ENCODE measurements around the gene ZNF804B. TPM values are rescaled to one million over a fixed set of nuclear protein-coding genes. Genes with fewer than 3 reads are reported as not detected.

Gene ZNF804B
- total RNA-seq, 1 donor from 2014 or later, result not detected

DNA sequence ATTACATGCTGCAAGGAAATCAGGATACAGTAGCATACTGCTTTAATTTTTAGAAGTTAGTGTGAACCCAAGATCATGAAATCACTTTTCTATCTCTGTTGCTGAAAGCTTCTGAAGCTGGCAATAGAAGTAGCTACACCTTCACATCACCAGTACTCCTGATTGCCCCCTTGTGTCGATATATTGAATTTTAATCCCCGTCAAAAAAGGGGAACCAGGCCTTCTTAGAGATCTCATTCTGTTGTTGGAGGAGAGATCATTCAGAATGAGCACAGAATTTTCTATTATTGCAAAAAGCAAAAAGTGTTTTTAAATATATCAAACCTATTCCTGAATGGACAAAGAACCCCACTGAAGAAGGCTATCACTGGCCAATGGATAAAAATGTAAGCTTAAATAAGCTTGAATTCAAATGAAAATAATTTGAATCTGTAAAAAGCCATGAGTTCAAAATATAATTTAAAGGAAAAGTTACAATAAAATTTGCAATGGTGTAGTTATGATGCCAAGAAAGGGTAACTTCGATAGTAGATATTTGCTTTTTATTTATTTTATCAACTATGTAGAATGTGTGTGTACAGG lies 75.7 kb downstream of the ZNF804B start:
- intact Hi-C loops (cut with micrococcal nuclease), result loop anchor here (1.0 kb wide), 2 partner anchors 592 to 788 kb away; no protein-coding TSS in a partner anchor

DNA sequence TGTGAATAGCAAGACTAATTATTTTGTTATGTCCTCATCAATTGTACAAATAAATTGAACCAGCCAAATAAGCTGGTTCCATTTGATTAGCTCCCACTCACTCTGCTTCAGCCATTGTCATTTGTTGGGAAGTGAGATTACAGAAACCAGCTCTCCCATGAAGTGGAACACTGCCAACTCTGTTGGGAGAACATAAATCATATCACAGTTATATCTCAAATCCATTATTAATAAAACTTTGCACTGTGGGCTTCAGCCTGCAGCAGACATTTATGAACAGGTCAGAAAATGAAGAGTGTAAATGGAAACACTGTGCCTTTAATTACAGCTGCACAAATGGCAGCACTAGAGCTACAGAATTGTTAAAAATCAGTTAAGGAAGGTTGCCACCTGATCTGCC lies 82.7 kb downstream of the ZNF804B start:
- intact Hi-C loops (cut with micrococcal nuclease), result no loop called here

DNA sequence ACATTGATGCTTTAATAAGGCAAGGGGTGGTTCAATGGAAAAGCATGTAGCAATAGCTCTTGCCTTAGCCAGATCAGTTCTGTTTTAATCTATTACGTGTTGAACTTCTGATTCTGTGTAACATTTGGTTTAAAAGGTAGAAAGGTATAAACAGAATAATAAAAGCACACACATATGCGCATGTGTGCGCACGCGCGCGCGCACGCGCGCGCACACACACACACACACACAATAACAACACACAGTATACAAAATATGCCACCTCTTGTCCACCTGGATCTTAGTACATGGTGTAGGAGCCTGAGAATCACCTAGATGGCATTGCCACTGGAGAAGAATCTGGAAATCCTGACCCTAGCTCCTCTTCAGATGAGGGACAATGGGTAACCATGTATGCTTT lies 85.6 kb downstream of the ZNF804B start:
- intact Hi-C loops (cut with micrococcal nuclease), result no loop called here

DNA sequence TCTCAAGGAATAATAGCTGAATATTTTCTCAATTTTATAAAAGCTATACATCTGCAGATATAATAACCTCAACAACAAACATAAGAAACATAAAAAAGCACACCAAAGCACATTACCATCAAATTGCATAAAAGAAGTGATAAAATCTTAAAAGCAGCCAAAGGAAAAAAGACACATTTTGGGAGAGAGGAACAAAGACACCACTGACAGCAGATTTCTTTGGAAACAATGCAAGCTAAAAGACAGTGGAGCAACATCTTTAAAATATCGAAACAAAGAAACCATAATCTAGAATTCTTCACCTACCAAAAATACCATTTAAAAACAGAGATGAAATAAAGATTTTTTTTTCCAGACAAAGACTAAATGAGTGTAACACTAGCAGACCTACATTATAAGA lies 91.7 kb downstream of the ZNF804B start:
- intact Hi-C loops (cut with micrococcal nuclease), result no loop called here

DNA sequence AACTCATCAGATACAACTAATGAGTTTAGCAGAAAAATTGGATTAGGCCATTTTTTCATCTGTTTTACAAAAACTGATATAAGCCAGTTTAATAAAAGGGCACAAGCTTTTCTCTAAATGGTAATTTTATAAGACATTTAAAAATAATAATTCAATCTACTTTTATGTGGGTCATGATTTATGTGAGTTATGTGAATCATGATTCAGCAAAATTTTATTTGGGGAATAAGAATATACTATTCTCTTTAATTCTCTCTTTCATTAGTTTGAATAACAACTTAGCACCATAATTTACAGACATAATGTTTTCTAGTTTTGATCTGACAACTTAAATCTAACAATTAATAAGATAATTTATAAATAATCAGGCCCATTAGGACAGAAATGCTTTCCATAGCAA lies 99.8 kb downstream of the ZNF804B start:
- intact Hi-C loops (cut with micrococcal nuclease), result no loop called here

DNA sequence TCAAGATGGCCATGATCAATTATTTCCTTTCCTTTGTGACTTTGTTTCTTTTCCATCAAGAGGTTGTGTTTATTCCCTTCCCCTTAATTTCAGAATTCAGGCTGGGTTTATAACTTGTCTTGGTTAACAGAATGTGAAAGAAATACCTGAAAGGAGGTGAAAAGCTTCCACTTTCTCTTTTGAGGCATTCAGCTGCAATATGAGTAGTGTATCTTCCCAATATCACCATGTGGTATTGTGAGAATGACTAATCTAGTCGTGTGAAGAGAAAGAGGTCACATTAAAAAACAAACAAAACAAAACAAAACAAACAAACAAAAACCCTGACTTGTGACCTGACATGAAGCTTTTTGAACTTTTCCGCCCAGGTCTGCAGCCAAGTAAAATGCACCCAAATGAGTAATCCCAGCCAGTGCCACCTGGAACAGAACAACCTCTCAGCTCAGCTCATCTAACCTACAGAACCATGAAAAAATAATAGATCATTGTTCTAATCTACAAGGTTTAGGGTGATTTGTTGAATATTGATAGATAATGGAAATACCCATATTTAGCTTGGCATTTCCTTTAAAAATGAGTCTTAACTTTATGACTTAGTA lies 106.9 kb downstream of the ZNF804B start:
- intact Hi-C loops (cut with micrococcal nuclease), result no loop called here

DNA sequence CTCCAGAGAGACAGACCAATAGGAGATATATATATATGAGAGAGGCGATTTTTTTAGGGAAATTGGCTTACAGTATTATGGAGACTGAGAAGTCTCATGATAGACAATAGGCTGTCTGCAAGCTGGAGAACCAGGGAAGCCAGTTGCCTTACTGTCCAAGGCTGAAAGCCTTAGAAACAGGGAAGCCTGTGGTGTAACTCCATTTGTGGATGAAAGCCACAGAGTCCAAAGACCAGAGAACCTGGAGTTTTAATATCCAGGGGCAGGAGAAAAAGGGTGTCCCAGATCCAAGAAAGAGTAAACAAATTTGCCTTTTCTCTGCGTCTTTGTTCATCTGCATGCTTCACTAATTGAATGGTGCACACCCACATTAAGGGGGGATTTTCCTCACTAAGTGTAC lies 107.7 kb downstream of the ZNF804B start:
- intact Hi-C loops (cut with micrococcal nuclease), result no loop called here

DNA sequence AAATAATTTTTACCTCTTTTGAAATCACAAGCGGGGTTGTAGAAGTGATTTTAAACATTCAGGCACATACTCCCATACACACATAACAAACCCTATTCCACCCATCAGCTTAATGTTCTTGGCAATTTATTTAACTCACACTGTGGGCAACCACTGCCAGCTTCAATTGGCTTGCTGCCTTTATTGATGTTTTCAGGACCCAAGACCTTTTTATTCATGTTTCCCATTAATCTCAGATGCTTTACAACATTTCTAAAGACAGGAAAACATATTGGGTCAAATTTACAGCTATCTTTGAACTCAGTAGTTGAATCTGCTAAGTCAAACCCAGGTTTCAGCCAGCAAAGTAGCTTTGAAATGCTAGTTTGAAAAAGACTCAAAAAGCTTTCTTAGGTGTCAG lies 109.0 kb downstream of the ZNF804B start:
- intact Hi-C loops (cut with micrococcal nuclease), result no loop called here

DNA sequence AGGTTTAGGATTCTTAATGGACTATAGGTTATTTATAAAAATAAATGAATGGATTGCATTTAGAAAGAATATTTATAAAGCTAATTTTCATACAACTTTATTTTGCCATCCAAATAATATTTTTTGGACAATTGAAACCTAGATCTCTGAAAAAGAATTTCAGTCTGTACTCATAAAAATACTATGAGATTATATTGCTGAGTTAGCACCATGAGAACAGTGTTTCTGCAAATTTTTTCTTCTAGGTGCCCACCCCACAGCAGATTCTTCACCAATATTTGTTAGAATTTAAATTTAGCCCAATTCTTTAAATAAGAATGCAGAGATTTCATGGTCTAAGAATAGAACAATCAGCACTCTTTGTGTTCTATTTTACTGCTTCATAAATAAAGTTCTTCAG lies 121.6 kb downstream of the ZNF804B start:
- intact Hi-C loops (cut with micrococcal nuclease), result no loop called here

DNA sequence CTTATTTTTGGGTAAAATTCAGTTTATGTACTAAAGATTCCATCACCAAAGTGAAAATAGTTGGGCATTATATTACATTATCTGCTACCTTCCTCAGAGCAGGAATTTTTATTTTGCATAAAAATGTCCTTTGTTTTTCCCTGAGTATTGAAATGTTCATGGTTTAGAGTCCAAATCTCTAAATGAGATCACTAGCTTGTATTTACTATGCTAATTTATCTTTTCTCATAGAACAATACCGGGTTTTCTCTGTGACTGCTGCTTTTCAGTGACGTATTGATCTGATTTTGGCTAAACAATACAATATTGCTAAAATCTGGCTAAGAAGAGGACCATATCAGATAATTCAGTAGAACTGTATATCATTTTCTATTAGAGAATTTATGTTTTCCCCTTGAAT lies 125.6 kb downstream of the ZNF804B start:
- intact Hi-C loops (cut with micrococcal nuclease), result no loop called here

DNA sequence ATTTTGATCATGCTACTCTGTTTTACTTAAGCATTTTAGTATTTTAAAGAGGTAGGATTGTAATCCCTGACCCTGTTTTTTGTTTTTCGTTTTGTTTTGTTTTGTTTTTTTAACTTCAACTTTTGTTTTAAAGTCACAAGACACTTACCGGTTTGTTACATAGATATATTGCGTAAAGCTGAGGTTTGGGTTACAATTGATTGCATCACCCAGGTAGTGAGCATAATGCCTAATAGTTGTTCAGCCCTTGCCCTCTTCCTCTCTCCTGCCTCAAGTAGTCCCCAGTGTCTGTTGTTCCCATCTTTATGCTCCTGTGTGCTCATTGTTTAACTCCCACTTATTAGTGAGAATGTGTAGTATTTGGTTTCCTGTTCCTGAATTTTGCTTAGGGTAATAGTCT lies 129.2 kb downstream of the ZNF804B start:
- intact Hi-C loops (cut with micrococcal nuclease), result no loop called here

DNA sequence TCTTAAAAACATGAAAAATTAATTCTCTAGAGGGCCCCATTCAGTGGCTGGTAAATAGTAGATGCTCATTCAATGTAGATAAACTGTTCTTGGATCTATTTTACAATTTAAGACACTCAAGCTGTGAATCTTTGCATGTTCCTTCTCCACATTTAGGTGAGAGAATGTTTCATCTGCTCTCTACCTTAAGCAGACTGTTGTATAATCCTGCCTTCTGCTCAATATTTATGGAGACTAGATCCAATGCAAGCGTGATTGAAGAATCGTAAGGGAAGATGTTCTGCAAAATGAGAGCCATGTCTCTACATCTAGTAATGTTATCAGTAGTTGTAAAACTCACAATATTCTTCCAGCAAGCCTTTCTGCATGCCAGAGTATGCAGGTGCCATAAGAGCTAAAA lies 151.0 kb downstream of the ZNF804B start:
- intact Hi-C loops (cut with micrococcal nuclease), result no loop called here

DNA sequence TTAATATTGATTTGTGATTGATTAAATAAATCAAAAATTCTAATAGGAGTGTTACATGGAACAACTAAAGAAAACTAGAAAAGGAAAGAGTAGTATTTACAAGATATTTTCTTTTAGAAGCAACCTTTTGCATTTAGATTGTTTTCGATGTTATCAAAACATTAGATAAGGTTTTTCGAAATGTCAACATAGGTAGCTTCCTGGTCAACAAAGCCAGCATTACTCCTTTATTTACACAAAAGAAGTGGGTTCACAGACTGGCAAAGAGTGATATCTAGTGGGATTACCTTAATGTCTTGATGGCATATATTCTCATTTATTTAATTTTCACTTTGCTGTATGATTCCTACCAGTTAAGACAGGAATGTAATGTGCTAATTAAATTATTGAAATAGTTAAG lies 153.4 kb downstream of the ZNF804B start:
- intact Hi-C loops (cut with micrococcal nuclease), result no loop called here

DNA sequence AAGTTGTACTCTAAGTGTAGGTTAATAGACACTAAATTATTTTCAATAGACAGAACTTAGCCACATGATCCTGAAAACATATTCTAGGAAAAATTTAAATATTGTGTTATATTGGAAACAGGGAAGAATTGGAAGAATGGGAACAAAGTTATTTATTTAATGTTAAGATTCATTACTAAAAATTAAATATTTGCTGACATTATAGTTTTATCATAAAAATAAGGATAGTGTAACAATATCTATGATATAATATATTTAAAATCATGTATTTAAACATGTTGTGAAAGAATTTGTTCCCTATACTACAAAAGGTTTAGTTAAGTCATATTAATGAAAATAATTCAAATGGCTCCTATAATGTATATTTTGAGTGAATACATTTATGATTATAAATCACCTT lies 156.1 kb downstream of the ZNF804B start:
- intact Hi-C loops (cut with micrococcal nuclease), result no loop called here

DNA sequence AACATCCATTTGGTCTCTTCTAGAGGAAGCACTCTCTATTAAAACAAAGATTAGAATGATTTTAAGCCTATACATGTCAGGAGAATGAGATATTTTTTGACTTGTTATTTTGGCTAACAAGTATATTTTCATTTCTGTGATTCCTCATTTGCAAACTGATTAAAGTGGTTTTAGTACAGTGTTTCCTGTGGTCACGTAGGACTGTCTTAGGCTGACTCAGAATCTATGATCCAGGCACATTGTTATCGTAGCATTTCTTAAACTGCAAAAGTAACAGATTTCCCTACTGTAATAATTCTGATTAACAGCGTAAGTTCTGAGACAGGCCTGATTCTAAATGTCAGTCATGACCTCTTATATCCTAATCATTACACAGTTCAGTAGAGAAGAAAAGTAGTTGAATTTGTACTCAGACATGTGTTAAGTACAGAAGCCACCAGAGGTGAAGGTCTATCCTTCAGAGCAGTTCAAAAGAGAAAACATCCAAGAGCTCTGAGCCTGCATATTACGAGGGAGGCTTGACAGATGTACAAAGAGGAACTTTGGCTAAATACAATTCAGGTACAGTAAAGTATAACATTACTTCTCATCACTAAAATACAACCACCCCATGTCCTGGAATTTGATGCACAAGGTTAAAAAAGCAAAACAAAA lies 160.1 kb downstream of the ZNF804B start:
- intact Hi-C loops (cut with micrococcal nuclease), result no loop called here

DNA sequence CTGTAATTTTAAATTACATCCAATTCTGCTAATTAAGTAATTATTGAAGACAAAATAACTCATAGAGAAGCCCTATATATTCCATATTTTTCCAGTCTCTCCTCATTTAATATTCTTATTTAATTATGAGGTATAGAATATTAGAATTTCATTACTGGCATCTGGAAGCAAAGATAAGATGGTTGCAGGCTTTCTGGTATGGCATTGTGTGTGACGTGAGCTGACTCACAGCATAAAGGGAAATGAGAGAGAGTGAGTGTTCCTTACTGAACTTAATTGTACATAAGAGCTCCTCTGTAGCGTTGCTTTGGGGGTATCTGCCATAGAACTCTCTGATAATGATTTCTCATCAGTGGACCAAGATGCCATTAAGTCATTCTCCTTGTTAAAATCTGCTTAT lies 163.4 kb downstream of the ZNF804B start:
- intact Hi-C loops (cut with micrococcal nuclease), result no loop called here

DNA sequence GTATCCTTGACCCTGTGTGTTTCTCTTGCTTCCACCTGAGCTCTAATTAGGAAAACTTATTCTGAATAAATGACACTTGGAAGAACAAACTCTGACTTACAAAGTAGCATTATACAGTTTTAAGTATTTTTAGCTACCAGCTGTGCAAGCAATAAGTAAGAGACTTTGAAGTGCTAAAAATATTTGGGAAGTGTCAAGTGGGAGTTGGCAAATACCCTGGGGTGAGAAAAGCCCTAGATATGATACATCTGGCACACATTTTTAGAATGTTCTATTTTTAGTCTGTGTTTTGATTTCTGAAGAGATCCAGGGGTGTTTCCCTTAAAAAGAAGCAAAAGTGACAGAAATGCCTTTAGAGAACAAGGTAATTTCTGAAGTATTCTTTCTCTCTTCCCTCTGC lies 168.8 kb downstream of the ZNF804B start:
- intact Hi-C loops (cut with micrococcal nuclease), result no loop called here

DNA sequence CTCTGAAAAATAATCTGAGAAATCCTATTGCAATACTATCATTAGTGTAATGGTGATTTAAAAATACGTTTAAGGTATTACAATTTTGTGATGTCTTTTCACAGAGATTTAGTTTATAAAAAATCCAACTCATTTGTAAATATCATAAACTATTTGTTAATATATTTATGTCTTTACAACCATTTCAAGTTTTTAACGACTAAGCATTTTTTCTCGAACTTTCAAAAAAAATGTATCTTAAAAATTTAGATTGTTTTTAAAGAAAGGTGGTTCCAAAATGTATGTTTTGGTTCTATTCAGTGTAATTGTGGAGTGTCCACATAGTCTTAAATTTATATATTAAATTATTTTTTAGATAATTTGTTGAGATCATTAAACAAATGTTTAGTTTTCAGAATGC lies 170.2 kb downstream of the ZNF804B start:
- intact Hi-C loops (cut with micrococcal nuclease), result no loop called here

DNA sequence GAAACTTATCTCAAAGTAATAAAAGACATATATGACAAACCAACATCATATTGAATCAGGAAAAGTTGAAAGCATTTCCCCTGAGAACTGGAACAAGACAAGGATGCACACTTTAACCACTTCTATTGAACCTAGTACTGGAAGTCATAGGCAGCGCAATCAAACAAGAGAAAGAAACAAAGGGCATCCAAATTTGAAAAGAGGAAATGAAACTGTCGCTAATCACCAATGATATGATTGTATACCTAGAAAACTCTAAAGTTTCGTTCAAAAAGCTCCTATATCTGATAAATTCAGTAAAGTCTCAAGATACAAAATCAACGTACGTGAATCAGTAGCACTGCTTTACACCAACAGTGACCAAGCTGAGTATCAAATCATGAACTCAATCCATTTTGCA lies 173.8 kb downstream of the ZNF804B start:
- intact Hi-C loops (cut with micrococcal nuclease), result no loop called here

DNA sequence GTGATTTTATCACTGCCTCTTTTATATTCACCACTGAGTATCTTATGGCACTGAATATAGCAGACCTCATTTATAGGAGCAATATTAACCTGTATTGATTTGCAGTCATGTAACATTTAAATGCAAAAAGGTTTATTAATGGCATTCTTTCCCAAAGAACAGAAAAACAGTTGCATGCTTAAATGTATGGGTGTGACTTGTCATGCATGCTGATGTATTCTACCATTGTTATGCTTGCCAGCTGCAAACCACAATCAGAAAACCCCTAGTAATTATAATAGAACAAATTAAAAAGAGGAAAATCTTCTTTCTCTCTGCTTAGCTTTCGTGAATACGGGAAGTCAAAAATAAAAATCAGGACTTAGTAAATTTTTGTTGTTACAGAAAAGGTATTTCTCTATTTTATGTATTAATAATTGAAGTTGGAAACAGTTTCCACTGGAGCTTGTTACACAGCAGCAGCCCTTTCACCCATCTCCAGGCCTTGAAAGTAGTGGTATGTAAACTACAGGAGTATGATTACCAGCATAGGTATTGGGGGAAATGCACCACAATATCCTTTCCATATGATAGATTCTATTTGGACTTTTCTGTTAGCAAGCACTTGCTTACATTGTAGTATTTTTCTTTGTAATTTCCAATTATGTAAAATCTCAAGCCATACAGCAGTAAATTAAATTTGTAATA lies 183.5 kb downstream of the ZNF804B start:
- intact Hi-C loops (cut with micrococcal nuclease), result no loop called here

DNA sequence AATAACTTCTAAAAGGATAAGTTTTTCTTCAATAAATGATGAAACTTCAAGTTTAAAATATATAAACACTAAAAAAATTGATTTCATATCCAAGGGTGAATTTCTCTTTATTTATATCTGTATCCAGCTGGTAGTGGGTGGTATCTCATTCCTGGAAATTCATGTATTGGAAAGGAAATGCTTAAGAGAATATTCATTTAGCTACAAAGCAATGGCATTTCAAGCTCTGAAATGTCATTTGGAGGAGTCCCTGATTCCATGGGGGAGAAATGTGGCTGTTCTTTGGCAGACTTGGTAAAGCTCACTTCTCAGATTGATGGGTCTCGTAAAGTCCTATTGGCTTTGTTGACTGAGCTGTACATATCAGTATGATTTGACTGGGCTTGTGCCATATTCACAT lies 192.3 kb downstream of the ZNF804B start:
- intact Hi-C loops (cut with micrococcal nuclease), result no loop called here

DNA sequence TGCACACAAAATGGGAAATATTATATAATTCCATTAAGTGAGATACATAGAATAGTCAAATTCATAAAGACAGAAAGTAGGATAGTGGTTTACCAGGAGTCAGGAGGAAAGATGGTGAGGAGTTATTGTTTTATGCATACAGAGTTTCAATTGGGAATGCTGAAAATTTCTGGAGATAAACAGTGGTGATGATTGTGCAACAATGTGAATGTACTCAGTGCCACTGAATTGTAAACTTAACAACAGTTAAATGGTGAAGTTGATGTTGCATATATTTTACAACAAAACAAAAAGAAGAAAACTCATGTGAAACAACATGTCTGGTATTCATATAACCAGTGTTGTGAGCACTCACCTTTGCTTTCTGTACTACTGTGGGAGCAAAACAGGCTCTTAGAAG lies 204.9 kb downstream of the ZNF804B start:
- intact Hi-C loops (cut with micrococcal nuclease), result loop anchor here (5.0 kb wide), 1 partner anchor 73 kb away; no protein-coding TSS in a partner anchor
